Testis (tissue), 2 donors: ENCODE results near the gene PRND.

Experiments used
- CTCF ChIP-seq, 3 experiments: fragments of 450-650 bp in 2 of 3; fragments of 200-600 bp in 1 of 3; sonication (generic) in 1 of 3; IDR thresholded peaks; one replicate each; pipeline ENCODE4 v1.5.1; 2016 to 2019; ENCODE audit warnings: antibody characterized with exemption in 3 of 3, mild to moderate bottlenecking in 2 of 3, moderate library complexity in 1 of 3
- POLR2A ChIP-seq: fragments of 450-650 bp; IDR thresholded peaks from one replicate; pipeline ENCODE4 v1.6.1; 2017; ENCODE audit warnings: antibody characterized with exemption, mild to moderate bottlenecking, moderate library complexity

GRCh38 chr20:4697189-4697830 is 24.4 kb upstream of the PRND start:
- TF ChIP-seq CTCF (IDR thresholded peaks at IDR 0.05) (no peak), POLR2A (no peak)
